KMS-11 (cell line): ENCODE measurements around the gene PISD.
A peak's percentile ranks its signal among the peaks of the same experiment; 100 is the strongest.
"Not testable (repeated sequence)": the region's sequence is repeated elsewhere in the genome, so short reads cannot be mapped to it uniquely, and the experiment has no call there.

Experiments used
- H2AFZ ChIP-seq: fragments of 200-600 bp; sonication (generic); 2 replicates; pipeline ENCODE4 v1.6.1; 2016; ENCODE audit warnings: antibody characterized with exemption, mixed run types, low read depth
- H3K27ac ChIP-seq: fragments of 200-600 bp; sonication (generic); 2 replicates; pipeline ENCODE4 v1.6.1; 2016; ENCODE audit warnings: mild to moderate bottlenecking, mixed run types
- H3K27me3 ChIP-seq: fragments of 200-600 bp; sonication (generic); 2 replicates; pipeline ENCODE4 v1.6.1; 2017; ENCODE audit warnings: mild to moderate bottlenecking, low read depth, mixed run types, moderate library complexity; ENCODE audit not compliant: insufficient read depth
- H3K36me3 ChIP-seq: fragments of 200-600 bp; sonication (generic); 2 replicates; pipeline ENCODE4 v1.6.1; 2017; ENCODE audit warnings: mild to moderate bottlenecking, mixed run types; ENCODE audit not compliant: insufficient read depth
- H3K4me1 ChIP-seq: fragments of 200-600 bp; sonication (generic); 2 replicates; pipeline ENCODE4 v1.6.1; 2016; ENCODE audit warnings: mild to moderate bottlenecking, low read depth, mixed run types; ENCODE audit not compliant: poor library complexity, severe bottlenecking
- H3K4me2 ChIP-seq: fragments of 200-600 bp; sonication (generic); 2 replicates; pipeline ENCODE4 v1.7.0; 2016; ENCODE audit warnings: mild to moderate bottlenecking, mixed run types
- H3K4me3 ChIP-seq: fragments of 200-600 bp; sonication (generic); IDR thresholded peaks from 2 replicates; pipeline ENCODE4 v1.6.1; 2017; ENCODE audit warnings: low read depth, low read length, mixed read lengths; ENCODE audit not compliant: insufficient read depth
- H3K79me2 ChIP-seq: fragments of 200-600 bp; sonication (generic); 2 replicates; pipeline ENCODE4 v1.6.1; 2016; ENCODE audit warnings: low read depth, mixed run types; ENCODE audit not compliant: insufficient read depth
- H3K9ac ChIP-seq: fragments of 200-600 bp; sonication (generic); 2 replicates; pipeline ENCODE4 v1.6.1; 2016; ENCODE audit warnings: mild to moderate bottlenecking, mixed run types
- H4K20me1 ChIP-seq: fragments of 200-600 bp; sonication (generic); 2 replicates; pipeline ENCODE4 v1.6.1; 2016; ENCODE audit warnings: mild to moderate bottlenecking, mixed run types; ENCODE audit not compliant: insufficient read depth
- CTCF ChIP-seq: fragments of 200-600 bp; sonication (generic); conservative IDR thresholded peaks from 2 replicates; pipeline ENCODE4 v1.6.1; 2017; ENCODE audit warnings: low read depth, mild to moderate bottlenecking, antibody characterized with exemption, low read length, moderate library complexity, mixed read lengths

Gene PISD

GRCh38 chr22:31661851-31662667, at the start of gene PISD:
Gene PISD, minus strand, starts transcription at chr22:31662215. Its CDS starts 7 bp downstream, at chr22:31662208.
- no peaks in the 10 kb centered on the region for H3K36me3 ChIP-seq
- no peak for TF ChIP-seq CTCF
- H3K9ac ChIP-seq = peak within 1 kb of the TSS; percentile 66
- peak within 1 kb of the TSS; percentile 60 for H3K4me3 ChIP-seq
- peak within 1 kb of the TSS; percentile 91 for H2AFZ ChIP-seq
- peaks cover 47% of the 10 kb centered on the region for H3K79me2 ChIP-seq
- H3K27me3 ChIP-seq = no peaks in the 10 kb centered on the region
- peaks cover 11% of the 10 kb centered on the region for H3K4me1 ChIP-seq
- H3K27ac ChIP-seq = peak within 1 kb of the TSS; percentile 64
- peak within 1 kb of the TSS; percentile 78 for H3K4me2 ChIP-seq
- no peaks in the 10 kb centered on the region for H4K20me1 ChIP-seq

GRCh38 chr22:31711226-31711625, 49.2 kb upstream of the PISD start:
- not testable (repeated sequence) for H4K20me1 ChIP-seq, H3K27me3 ChIP-seq, H3K4me3 ChIP-seq, H3K4me2 ChIP-seq, H3K27ac ChIP-seq, H3K4me1 ChIP-seq, H3K36me3 ChIP-seq, H2AFZ ChIP-seq, H3K79me2 ChIP-seq, H3K9ac ChIP-seq

GRCh38 chr22:31707519-31707918, 45.5 kb upstream of the PISD start:
- Histone ChIP-seq H3K9ac (no peak overlapping the region), H2AFZ (no peak overlapping the region), H4K20me1 (no peaks in the 10 kb centered on the region), H3K4me1 (no peaks in the 10 kb centered on the region), H3K79me2 (no peaks in the 10 kb centered on the region), H3K4me2 (no peak overlapping the region), H3K36me3 (no peaks in the 10 kb centered on the region; the same call in 1 of the 2 replicates), H3K27ac (no peak overlapping the region), H3K4me3 (no peak overlapping the region), H3K27me3 (no peaks in the 10 kb centered on the region)
- no peak for TF ChIP-seq CTCF

GRCh38 chr22:31695423-31695822, 33.4 kb upstream of the PISD start:
- Histone ChIP-seq H3K36me3 (no peaks in the 10 kb centered on the region), H3K27ac (no peak overlapping the region), H3K4me2 (no peak overlapping the region), H3K27me3 (no peaks in the 10 kb centered on the region), H3K79me2 (no peaks in the 10 kb centered on the region), H4K20me1 (no peaks in the 10 kb centered on the region), H3K4me3 (no peak overlapping the region), H3K9ac (no peak overlapping the region), H2AFZ (no peak overlapping the region), H3K4me1 (peaks cover 18% of the 10 kb centered on the region)
- TF ChIP-seq CTCF = no peak

GRCh38 chr22:31694046-31694445, 32.0 kb upstream of the PISD start:
- H3K4me2 ChIP-seq, H3K4me3 ChIP-seq, H3K79me2 ChIP-seq, H3K9ac ChIP-seq, H4K20me1 ChIP-seq, H3K36me3 ChIP-seq, H3K27me3 ChIP-seq, H3K27ac ChIP-seq, H2AFZ ChIP-seq: not testable (repeated sequence)
- H3K4me1 ChIP-seq = peaks cover 18% of the 10 kb centered on the region
